Measurements from ENCODE around the gene POMP. TPM values are rescaled to one million over a fixed set of nuclear protein-coding genes. Genes with fewer than 3 reads are reported as not detected.

Gene POMP
- total RNA-seq, 4 donors from 2014 or later: 3.8 to 39.5 (median 23.7) TPM

DNA sequence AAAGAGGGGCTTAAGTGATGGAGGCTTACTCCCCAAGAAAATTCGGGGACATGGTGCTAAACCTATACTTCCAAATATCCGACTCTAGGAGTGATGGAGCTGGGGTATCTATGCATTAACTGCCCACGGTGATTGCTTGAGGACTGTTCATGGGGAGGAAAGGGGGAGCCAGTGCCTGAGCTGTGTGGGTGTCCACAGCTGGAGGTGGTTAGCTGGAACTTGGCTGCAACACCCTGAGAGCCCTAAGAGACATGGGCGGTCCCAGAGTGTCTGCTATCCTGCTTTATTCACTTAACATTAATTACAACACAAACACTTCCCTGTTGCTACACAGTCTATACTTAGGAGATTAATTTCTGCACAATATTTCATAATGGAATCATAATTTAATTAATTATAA lies 28.1 kb upstream of the POMP start:
- TF ChIP-seq CTCF (IDR thresholded peaks at IDR 0.05): no peak
- TF ChIP-seq POLR2A (IDR thresholded peaks at IDR 0.05): no peak
- Histone ChIP-seq H3K4me1 (no peaks in the 10 kb centered on the region), H3K9me3 (no peaks in the 10 kb centered on the region), H3K27ac (no peak overlapping the region), H3K36me3 (no peaks in the 10 kb centered on the region), H3K4me3 (no peak overlapping the region), H3K27me3 (no peaks in the 10 kb centered on the region)
- no peak for DNase-seq
- intact Hi-C loops (cut with DNase I; ENCODE audit: low total_unique reads): no loop called here

- intact Hi-C loops (cut with DNase I; ENCODE audit: low total_unique reads): no loop called here
- H3K27me3 ChIP-seq: no peaks in the 10 kb centered on the region
- H3K9me3 ChIP-seq: no peaks in the 10 kb centered on the region
- no peak for TF ChIP-seq POLR2A (IDR thresholded peaks at IDR 0.05)
- H3K36me3 ChIP-seq: no peaks in the 10 kb centered on the region
- no peak overlapping the region for H3K27ac ChIP-seq
- no peak overlapping the region for H3K4me3 ChIP-seq
- no peaks in the 10 kb centered on the region for H3K4me1 ChIP-seq
- no peak for DNase-seq
Measured at GRCh38 chr13:28631801-28632200, 27.1 kb upstream of the POMP start.

GRCh38 chr13:28636069-28636468 lies 22.9 kb upstream of the POMP start:
- Histone ChIP-seq H3K27ac (no peak overlapping the region), H3K9me3 (no peaks in the 10 kb centered on the region), H3K36me3 (no peaks in the 10 kb centered on the region), H3K27me3 (no peaks in the 10 kb centered on the region), H3K4me3 (no peak overlapping the region), H3K4me1 (no peaks in the 10 kb centered on the region)
- TF ChIP-seq POLR2A (IDR thresholded peaks at IDR 0.05): no peak
- no peak for TF ChIP-seq CTCF (IDR thresholded peaks at IDR 0.05)
- intact Hi-C loops (cut with DNase I; ENCODE audit: low total_unique reads): no loop called here
- DNase-seq: no peak

DNA sequence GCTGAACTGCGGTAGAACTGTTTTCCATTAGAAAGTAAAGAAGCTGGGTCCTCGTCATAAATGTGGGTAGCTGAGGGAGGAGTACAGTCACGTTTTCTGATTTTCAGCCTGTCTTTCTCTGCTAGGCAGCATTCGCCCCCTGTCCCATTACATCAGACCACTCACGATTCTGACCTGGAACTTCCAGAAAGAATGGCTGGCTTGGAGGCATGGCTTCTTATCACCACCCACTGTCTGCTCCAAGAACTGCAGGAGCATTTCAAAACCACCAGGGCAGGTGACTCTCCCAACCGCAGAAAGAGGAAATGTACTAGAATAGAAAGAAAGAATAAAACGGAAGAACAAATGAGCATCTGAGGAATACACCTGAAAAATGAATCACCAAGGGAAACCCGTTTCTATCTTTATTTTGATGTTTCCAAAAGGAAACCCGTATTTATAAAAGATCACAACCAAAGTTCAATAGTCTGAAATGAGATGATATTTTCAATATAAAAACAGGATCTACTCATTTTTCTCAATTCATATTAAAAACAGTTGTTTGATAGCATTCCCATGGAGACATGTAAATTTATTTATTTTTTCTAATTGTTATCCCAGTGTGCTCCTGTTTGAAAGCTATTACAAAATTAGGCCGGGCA lies 22.1 kb upstream of the POMP start:
- Histone ChIP-seq H3K4me3 (no peak overlapping the region), H3K9me3 (no peaks in the 10 kb centered on the region), H3K27ac (peak overlapping the region in 1 of 2 donors; percentile 19), H3K36me3 (no peaks in the 10 kb centered on the region), H3K27me3 (no peaks in the 10 kb centered on the region), H3K4me1 (no peaks in the 10 kb centered on the region)
- intact Hi-C loops (cut with DNase I; ENCODE audit: low total_unique reads): no loop called here
- peak in 1 of 2 donors; percentile 28 for DNase-seq
- peak; percentile 42 to 70 (median 56) for TF ChIP-seq CTCF (IDR thresholded peaks at IDR 0.05)
- no peak for TF ChIP-seq POLR2A (IDR thresholded peaks at IDR 0.05)

DNA sequence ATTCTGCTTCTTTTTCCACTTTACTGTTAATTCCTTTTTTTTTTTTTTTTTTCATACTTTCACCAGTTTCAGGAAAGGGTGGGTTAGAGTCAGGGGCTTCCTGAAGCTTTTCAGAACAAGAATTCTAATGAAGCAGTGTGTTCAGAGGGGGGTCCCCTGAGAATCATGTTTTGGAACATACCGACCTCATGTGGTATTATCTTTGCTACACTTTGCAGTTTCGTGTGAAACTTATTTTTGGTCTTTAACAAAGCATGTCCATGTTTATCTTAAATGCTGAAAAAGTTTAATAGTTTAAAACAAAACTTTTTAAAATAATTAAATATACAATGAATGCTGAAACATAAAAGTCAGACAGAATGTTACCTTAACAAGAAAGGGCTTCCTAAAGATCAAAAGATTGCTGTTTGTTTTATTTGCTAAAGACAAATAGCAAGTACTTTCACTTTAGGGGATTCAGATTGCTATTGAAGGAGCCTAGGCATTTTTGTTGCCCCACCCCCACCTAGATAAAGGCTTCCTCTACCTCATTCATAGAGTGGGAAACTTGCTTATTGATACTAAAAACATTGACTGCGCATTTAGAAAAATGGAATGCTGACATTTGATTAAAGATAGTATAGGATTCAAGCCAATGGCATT lies 21.1 kb upstream of the POMP start:
- peak overlapping the region in 1 of 2 donors; percentile 19 for H3K27ac ChIP-seq
- DNase-seq: no peak
- H3K9me3 ChIP-seq: no peaks in the 10 kb centered on the region
- TF ChIP-seq CTCF (IDR thresholded peaks at IDR 0.05): no peak
- no peak for TF ChIP-seq POLR2A (IDR thresholded peaks at IDR 0.05)
- H3K36me3 ChIP-seq: no peaks in the 10 kb centered on the region
- intact Hi-C loops (cut with DNase I; ENCODE audit: low total_unique reads): no loop called here
- no peaks in the 10 kb centered on the region for H3K27me3 ChIP-seq
- no peaks in the 10 kb centered on the region for H3K4me1 ChIP-seq
- H3K4me3 ChIP-seq: no peak overlapping the region

All from uterus (tissue), 4 donors.